Activated gamma-delta T cell treated with anti-CD3 and anti-CD28 coated beads, Interleukin-2, amount 50 U/mL, for 16 hours (primary cell): ENCODE data around the gene NECTIN3.

Source experiments
- DNase-seq: peaks from one replicate; pipeline ENCODE4 v3.0.0-alpha.2; 2020; ENCODE audit warnings: low read depth

Gene NECTIN3, protein sequence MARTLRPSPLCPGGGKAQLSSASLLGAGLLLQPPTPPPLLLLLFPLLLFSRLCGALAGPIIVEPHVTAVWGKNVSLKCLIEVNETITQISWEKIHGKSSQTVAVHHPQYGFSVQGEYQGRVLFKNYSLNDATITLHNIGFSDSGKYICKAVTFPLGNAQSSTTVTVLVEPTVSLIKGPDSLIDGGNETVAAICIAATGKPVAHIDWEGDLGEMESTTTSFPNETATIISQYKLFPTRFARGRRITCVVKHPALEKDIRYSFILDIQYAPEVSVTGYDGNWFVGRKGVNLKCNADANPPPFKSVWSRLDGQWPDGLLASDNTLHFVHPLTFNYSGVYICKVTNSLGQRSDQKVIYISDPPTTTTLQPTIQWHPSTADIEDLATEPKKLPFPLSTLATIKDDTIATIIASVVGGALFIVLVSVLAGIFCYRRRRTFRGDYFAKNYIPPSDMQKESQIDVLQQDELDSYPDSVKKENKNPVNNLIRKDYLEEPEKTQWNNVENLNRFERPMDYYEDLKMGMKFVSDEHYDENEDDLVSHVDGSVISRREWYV

DNA sequence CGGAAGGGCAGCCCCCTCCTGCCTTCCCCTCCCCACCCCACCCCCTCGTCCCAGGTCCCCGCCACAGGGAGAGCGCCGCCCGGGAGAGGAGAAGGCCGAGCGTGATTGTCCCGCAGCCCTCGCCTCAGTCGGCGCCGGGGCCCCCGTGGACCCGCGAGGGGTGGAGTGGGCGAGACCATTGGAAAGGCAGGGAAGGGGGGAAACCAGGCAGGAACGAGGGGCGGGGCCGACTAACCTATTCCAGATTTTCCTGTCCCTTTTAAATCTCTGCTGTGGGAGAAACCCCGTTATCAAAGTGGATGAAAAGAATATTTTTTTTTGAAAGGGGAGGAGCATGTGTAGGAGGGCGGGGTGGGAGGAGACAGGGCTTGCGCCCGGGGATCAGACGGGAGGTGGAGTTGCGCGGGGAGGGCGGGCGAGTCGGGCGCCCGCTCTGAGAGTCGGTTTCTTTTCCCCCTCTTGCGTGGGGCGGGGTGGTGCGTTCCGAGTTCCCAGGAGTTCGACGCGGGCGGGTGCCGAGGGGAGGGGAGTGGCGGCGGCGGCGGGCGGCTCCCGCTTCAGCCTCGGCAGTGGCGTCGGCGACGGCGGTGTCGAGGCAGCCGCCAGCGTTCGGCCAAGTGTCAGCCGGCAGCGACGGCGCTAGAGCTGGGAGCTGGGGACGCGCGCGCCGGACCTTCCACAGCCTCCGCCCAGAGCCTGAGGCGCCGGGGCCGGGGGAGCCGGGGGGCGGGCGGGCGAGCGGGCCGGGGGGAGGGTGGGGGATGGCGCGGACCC lies at the start of gene NECTIN3:
TSS of gene NECTIN3 (plus strand) at position 560 of the 774 bp plus-strand sequence. CDS start at position 762, 202 bp downstream.
- peak; percentile 75 for DNase-seq

DNA sequence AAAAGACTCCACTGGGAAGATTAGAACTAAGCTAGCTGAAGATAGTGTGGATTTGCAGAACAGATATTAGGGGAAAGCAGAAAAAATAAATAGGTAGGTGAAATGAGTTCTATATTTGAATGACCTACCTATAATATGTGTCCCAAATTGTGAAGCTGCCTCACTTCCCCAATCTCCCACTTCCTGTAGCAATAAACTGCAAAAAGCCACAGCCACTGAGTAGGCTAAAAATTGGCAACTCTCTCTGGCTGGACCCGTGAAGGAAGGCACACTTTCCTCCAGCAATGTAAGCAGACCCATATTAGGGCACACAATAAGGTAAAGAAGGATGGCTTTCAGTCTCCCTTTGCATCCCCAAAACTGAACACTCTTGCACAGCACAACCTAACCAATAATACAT lies 43.7 kb upstream of the NECTIN3 start:
- no peak for DNase-seq

DNA sequence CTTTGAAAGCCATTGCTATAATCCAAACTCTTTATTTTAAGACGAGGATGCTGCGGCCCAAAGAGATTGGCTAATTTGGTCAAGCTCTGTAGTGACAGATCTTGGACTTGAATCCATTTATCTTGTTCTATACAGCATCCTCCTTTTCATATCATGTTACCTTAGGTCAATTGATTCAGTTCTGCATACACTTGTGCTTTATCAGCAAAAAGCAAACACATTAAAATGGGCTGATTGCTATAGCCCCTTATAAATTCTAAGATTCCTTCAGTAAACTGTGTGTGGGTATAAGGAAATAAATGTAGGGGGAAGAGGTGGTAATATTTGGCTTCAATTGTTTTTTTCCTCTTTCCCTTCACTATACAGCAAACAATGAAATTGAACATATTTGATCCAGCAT lies 40.1 kb upstream of the NECTIN3 start:
- DNase-seq, result no peak

DNA sequence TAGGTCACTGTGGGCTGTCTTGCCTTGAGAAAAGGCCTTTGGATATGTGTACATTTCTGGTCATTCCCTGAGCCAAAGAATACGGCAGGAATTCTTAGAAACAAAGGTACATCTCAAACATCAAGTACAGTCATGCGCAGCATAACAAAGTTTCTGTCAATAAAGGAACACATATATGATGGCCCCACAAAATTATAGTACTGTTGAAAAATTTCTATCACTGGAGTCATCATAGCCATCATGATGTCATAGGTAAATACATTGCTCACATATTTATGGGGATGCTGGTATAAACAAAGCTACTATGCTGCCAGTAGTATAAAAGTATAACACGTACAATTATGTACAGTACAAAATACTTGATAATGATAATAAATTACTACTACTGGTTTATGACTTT lies 38.9 kb upstream of the NECTIN3 start:
- no peak for DNase-seq

DNA sequence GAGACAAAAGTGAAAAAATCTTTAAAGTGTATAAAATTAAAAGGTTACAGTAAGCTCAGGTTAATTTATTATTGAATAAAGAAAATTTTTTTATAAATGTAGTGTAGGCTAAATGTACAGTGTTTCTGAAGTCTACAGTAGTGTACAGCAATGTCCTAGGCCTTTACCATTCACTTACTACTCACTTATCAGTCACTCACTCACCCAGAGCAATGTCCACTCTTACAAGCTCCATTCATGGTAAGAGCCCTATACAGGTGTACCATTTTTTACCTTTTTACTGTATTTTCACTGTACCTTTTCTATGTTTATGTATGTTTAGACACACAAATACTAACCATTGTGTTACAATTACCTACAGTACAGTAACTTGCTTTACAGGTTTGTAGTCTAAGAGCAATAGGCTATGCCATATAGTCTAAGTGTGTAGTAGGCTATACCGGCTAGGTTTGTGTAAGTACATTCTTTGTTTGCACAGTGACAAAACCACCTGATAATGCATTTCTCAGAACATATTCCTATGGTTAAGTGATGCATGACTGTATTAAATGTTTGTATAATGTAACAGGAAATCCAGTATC lies 38.1 kb upstream of the NECTIN3 start:
- no peak for DNase-seq

DNA sequence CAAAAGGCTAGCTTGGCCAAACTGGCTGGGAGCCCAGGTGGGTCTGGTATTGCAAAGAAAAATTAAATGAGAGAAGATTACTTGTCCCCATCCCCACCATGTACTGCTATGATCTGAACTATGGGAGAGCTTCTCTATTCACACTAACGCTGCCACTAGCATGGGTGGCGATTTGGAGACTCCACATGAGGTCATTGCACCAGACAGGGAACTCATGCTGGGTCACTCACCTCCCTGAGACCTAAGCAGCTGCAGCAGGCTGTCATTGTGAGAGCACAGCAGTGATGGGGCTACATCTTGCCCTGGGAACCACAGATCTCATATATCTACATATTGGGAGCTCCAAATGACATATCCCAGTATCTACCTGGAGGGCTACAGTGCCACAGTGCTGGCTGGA lies 36.3 kb upstream of the NECTIN3 start:
- no peak for DNase-seq

DNA sequence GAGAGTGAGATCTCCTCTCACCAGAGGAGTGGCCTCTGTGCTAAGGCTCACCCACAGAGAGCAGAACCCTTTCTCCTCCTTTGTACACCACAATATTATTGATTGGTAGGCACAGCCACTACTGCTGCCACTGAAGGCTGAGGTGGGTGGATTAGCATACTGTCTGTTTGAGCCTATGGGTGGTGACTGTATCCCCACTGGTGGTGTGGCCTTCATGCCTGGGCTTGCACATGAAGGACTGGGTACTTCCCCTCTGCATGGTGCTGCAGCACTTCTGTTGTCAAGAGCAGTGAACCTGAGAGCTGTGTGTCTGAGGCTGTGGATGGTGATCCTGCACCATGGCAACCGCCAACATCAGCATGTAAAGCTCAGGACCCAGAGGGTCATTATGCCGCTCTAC lies 35.7 kb upstream of the NECTIN3 start:
- DNase-seq, result no peak

DNA sequence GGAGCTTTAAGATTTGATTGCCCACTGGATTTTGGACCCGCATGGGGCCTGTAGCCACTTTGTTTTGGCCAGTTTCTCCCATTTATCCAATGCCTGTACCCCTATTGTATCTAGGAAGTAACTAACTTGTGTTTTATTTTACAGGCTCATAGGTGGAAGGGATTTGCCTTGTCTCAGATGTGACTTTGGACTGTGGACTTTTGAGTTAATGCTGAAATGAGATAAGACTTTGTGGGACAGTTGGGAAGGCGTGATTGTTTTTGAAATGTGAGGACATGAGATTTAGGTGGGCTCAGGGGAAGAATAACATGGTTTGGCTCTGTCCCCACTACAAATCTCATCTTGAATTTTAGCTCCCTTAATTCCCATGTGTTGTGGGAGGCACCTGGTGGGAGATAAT lies 30.7 kb upstream of the NECTIN3 start:
- DNase-seq, result no peak

DNA sequence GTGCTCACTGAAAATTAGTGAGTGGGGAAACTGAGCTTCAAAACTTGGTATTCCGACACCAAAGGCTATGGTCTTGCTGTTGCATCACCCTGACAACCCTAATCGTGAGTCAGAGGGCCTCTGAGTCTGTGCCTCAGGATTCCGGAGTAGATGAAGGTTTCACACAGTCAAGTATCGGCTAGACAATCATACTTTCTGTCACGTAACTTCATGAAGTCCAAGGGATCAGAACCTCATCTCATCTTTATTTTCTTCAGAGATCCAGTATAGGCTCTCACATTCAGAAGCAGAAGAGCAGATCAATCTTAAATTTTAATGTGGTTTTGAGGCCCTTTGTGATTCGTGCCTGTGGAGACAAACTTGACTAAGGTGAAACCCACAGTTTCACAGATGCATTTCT lies 26.1 kb upstream of the NECTIN3 start:
- DNase-seq, result no peak

DNA sequence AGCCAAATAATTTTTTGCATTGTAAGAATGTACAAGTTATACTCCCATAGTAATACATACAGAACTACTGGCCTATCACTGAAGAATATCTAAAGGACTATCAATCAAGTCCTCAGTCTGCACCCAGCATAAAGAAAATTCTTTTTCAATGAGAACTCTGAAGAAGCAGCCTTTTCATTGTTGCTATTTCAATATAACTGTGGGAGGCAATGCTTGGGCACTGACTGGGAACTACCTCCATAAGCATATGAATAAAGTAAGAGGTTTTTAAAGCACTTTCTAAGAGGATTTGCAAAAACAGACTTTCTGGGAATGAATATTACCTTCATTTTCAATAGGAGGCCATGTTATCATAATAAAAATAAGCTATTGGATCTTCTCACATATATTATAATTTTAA lies 24.6 kb upstream of the NECTIN3 start:
- DNase-seq, result no peak

DNA sequence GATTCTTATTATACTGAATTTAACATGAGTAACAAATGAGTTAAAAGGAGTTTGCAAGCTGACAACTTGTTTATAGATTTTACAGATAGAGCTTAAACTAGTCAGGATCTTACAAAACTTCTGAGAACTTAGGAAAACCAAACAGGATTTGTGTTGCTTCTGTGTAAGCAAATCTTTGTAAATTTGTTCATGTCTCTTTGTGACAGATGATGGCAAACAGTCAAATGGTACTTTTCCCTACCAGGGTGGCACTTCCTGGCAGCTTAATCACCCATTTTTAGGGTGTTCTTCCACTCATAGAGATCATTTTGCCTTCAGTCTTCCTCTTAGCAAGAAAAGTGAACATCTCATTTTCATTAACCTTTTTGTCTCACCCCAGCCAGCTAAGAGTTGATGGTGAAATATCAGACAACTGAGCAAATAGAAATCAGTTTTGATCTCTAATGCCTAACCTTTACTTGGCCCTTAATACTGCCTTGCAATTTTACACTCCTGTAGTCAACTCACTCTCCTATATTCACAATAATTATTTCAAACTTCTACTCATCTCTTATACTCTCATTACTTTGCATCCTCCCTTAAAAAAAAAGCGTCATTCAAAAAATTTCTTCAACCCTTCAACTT lies 23.7 kb upstream of the NECTIN3 start:
- DNase-seq, result no peak

DNA sequence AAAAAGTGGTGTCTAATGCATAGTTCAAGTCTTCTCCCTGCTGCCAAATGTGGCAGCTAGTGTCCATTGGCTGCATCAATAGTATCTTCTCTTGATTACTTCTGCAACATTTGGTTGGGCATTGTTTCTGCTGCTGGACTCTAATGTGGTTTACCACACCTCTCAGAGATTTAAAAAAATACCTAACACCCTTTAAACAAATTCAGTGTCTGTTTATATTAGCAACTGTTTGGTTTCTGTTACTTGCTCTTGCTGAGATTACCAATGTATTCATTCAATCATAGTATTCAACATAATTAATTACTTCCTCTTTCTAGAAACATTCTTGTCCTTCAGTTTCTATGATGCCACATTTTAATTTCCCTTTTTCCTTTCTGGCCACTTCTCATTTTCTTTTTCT lies 20.3 kb upstream of the NECTIN3 start:
- DNase-seq, result no peak

DNA sequence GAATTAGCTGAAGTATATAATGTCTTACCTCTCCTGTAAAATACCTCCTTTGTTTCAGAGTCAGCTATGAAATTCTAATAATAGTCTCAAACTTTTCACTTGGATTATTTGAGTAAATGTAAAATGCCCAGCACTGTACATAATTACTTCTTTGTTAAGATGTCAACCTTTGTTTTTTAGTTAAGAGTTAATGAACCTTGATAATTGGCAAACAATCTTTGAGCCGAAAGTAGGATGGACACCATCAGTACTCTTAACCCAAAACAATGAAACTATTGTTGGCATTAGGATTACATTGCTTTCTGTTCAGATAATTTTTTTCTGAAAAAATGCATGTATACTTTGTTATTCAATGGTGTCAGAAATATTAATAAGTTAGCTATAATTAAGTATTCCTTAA lies 3.0 kb upstream of the NECTIN3 start:
- no peak for DNase-seq

DNA sequence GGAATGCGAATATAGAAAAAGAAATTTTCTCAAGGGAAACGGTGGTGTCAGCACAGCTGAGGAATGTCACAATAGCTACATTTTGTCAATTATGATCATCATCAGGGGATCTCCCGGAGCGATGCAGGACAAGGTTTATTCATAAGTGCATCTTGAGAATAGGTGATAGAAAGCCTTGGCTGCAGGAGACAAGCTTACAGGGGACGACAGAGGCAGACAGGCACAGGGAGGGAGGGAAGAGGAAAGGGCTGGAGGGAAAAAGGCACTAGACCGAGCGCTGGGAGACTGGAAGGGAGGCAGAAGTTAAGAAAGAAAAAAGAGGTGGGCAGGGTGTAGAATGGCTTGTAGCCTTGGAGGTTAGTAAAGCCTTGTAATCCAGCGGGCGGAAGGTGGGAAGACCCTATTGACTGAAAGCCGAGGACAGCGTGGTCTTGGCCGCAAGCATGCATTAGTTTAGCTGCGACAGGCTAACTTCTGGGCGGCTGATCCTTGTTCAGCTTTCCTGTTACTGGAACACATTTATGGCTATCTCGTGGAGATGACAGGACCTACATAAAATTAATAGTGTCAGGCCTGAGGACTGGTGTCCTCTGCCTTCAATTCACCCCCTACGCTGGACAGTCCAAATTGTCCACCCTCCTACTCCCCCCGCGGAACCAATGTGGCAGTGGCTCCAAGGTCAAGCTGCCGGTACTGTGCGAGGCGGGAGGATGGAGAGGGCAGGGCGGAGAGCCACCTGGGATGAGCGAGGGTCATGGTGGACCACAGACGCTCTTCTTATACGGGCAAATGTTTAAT lies 1.4 kb upstream of the NECTIN3 start:
- no peak for DNase-seq

DNA sequence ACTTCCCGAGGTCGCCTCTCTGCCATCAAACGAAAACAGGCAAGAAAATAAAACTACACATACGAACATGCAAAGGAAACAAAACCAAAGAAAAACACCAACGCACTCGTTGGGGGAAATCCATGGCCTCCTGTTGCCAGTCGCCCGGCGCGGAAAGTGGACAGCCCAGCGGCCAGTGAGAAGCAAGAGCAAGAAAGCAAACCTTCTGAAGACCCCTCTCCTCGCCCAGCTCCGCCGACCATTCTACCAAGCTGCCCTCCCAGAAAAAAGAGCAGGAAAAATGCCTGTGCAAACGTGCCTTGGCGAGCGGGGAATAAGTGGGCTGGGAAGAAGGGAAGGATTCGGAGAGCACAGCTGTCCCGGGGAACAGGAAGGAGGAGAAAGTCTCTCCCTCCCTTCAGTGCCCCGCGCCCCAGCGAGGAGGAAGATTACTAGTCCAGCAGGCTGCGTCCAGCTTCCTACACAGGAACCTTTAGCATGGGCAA lies 802 bp upstream of the NECTIN3 start:
- DNase-seq, result no peak

DNA sequence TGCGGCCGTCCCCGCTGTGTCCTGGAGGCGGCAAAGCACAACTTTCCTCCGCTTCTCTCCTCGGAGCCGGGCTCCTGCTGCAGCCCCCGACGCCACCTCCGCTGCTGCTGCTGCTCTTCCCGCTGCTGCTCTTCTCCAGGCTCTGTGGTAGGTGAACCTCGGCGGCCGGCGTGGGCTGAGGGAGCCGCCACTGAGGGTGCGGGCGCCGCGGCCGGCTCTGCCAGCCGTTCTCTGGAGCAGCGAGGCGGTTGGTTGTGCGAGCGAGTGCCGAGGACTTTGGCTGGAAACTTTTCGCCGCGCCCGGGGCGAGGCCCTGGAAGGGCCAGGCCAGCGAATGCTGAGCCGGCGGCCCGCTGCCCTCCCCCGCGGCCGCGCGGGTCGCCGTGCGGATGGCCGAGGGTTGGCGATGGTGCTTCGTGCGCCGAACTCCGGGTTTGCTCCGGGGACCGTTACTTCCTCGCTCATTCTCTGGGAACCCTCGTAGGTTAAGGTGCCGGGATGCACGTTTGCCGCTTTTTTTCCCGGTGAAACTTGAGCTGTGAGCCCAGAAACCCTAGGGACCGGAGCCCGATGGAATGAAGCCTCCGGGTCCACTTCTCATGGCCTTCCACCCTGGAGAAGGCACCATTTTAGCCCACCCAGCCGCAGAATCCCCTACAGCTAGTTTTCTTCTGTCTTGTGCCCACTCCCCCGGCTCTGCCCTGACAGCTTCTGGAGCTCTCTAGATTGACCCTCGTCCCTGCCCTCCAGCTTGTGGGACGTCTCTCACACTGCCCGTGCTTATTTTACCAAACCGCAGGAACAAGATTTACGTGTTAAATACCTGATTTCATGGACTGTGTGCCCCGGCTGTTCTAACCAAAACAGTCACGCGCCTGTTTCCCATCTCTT lies 660 bp downstream of the NECTIN3 start:
- no peak for DNase-seq

DNA sequence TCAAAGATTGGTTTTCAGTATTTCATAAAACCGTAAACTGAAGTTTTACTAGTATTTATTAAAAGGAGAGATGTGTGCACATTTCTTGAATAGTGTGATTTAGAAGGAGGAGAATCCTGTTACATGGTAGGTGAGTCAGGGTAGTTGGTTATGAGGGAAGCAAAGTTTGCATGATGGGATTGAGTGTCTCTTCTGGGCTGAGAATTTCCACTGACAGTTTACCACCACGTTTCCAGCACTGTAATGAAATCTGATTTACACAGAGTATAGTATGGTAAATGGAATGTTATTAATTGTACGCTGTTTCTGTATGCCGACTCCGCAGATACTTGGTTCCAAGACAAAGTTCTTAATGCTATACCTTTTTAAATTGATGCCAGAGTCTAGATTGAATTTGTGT lies 1.6 kb downstream of the NECTIN3 start:
- DNase-seq, result no peak

DNA sequence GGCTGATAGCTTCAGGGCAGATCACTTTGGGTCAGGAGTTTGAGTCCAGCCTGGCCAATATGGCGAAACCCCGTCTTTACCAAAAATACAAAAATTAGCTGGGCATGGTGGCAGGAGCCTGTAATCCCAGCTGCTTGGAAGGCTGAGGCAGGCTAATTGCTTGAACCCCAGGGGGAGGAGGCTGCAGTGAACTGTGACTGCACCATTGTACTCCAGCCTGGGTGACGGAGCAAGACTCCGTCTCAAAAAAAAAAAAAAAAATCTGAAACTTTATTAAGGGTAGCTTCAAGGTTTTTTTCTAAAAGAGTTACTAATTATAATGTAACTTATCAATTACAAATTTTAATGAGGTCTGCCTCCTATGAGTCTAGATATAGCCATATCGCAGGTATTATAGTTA lies 5.1 kb downstream of the NECTIN3 start:
- DNase-seq, result no peak

DNA sequence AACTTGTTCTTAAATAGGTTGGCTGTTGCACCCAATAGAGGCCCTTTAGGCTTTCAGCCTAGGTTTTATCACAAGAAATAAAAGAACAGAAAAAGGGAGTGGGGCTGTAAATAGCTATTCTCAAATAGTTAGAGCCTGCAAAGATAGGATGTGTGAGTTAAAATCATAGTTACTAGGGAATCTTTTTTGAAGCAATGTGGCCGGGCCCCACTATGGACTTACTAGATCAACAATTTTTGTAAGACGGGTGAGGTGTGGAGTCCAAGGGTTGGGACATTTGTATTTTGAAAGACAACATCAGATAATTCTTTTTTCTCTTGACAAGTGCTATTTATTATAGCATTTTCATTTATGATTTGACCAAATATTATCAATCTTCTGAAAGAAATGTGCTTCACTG lies 5.8 kb downstream of the NECTIN3 start:
- DNase-seq, result no peak

DNA sequence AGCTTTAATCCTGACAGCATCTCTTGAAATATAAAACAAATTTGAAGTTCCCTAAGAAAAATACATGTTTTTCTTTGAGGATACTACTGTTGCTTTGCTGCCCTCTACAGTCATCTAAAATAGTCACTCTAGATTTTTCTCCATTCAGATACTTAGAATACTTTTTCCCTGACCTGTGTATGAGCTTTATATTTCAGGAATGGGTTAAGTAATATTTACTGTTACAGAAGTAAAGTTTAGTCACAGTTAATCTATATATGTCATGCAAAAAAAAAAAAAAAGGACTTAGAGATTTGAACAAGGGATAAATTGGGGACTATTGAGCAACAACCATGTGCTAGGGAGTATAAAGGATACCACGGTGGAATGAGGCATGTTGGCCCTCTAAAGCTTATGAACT lies 8.8 kb downstream of the NECTIN3 start:
- no peak for DNase-seq
